Gastroesophageal sphincter (tissue), 4 donors: ENCODE data around the gene SLC2A11. TPM values are rescaled to one million over a fixed set of nuclear protein-coding genes. Genes with fewer than 3 reads are reported as not detected.
"Not testable (repeated sequence)": the region's sequence is repeated elsewhere in the genome, so short reads cannot be mapped to it uniquely, and the experiment has no call there.

Experiments used
- ATAC-seq: fragments of 150-250 bp; one replicate; pipeline ENCODE4 v1.9.1; 2016; ENCODE audit warnings: mild to moderate bottlenecking, moderate library complexity
- H3K27ac ChIP-seq, 4 donors: fragments of 200-600 bp; sonication (generic) in 3 of 4; 1 replicate in 3 of 4; 2 replicates in 1 of 4; pipeline ENCODE4 v1.5.1; 2016 to 2019
- H3K27me3 ChIP-seq: fragments of 200-600 bp; sonication (generic); one replicate; pipeline ENCODE4 v1.5.1; 2019
- H3K36me3 ChIP-seq, 2 donors: fragments of 200-600 bp; sonication (generic); one replicate each; pipeline ENCODE4 v1.5.1; 2019; ENCODE audit warnings: control low read depth in 1 of 2
- H3K4me1 ChIP-seq, 3 donors: fragments of 200-600 bp; sonication (generic); 1 replicate in 2 of 3; 2 replicates in 1 of 3; pipeline ENCODE4 v1.5.1; 2016 to 2019; ENCODE audit warnings: control low read depth in 2 of 3
- H3K4me3 ChIP-seq, 2 donors: fragments of 200-600 bp; sonication (generic); one replicate each; pipeline ENCODE4 v1.5.1; 2019; ENCODE audit warnings: mild to moderate bottlenecking in 1 of 2, moderate library complexity in 1 of 2
- H3K9me3 ChIP-seq, 3 donors: fragments of 200-600 bp; sonication (generic); one replicate each; pipeline ENCODE4 v1.5.1; 2017 to 2019; ENCODE audit warnings: control low read depth in 2 of 3
- CTCF ChIP-seq, 4 experiments: fragments of 200-600 bp in 2 of 4; fragments of 450-650 bp in 2 of 4; sonication (generic) in 1 of 4; IDR thresholded peaks; one replicate each; pipeline ENCODE4 v1.5.1; 2017 to 2019; ENCODE audit warnings: antibody characterized with exemption in 4 of 4, mild to moderate bottlenecking in 2 of 4, moderate library complexity in 2 of 4
- EP300 ChIP-seq: sonication (generic); formaldehyde crosslinking; IDR thresholded peaks from one replicate; pipeline ENCODE4 v1.6.1; 2017; ENCODE audit warnings: antibody characterized with exemption, mild to moderate bottlenecking
- POLR2A ChIP-seq, 2 donors: fragments of 450-650 bp; IDR thresholded peaks; one replicate each; pipeline ENCODE4 v1.6.1; 2017; ENCODE audit warnings: antibody characterized with exemption in 2 of 2, mild to moderate bottlenecking in 2 of 2, moderate library complexity in 1 of 2
- POLR2AphosphoS5 ChIP-seq: sonication (generic); formaldehyde crosslinking; IDR thresholded peaks from one replicate; pipeline ENCODE4 v1.6.1; 2017; ENCODE audit warnings: antibody characterized with exemption
- WGBS, 2 donors: methylation state at CpG; one replicate each; pipeline ENCODE4 v1.1.5; 2018; ENCODE audit warnings: low coverage in 1 of 2; 5-methylcytosine and 5-hydroxymethylcytosine counted together
- total RNA-seq, 4 donors: library from RNA; depleted of rRNA; stranded (reverse); fragments of >200 nt; gene quantifications; one replicate each; pipeline ENCODE4 v1.1.0, GENCODE V29; 2016

SLC2A11 gene
- total RNA-seq, 4 donors from 2014 or later = 7.3 to 39.8 (median 18.8) TPM

GRCh38 chr22:23901600-23901999 is 43.9 kb downstream of the SLC2A11 start:
- Histone ChIP-seq H3K27ac (no peak overlapping the region), H3K36me3 (peaks cover 0 to 14% of the 10 kb centered on the region in 2 donors), H3K4me1 (peaks cover 0 to 4% (median 0%) of the 10 kb centered on the region in 3 donors), H3K4me3 (no peak overlapping the region), H3K27me3 (no peaks in the 10 kb centered on the region), H3K9me3 (no peaks in the 10 kb centered on the region)
- TF ChIP-seq CTCF (IDR thresholded peaks at IDR 0.05) (no peak), POLR2A (IDR thresholded peaks at IDR 0.05) (no peak), EP300 (no peak), POLR2AphosphoS5 (no peak)
- 72 to 97% methylated on average over 4 of the region's 4 CpGs for WGBS, 2 donors
- no peak for ATAC-seq

DNA sequence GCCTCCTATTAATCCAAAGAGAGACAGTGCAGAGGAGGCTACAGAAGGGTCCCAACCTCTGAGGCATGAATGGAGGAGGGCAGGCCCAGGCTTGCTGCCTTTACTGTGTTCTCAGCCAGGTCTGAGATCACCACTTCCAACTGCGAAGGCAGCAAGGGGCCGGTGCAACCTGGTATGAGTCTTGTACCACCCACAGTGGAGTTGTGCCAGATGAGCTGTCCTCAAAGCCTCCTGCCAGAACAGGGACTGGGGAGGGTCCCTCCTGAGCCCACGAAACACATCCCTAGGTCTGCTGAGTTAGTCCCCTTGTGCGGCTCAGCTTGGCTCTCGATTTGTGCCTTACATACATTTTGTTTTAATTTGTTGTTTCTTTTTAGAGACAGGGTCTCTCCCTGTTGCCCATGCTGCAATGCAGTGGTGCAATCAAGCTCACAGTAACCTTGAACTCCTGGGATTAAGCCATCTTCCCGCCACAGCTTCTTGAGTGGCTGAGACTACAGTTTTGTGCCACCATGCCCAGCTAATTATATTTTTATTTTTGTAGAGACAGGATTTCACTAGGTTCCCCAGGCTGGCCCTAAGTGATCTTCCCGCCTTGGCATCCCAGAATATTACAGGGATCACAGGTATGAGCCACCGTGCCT is 45.8 kb downstream of the SLC2A11 start:
- no peak overlapping the region for H3K4me3 ChIP-seq
- no peaks in the 10 kb centered on the region for H3K4me1 ChIP-seq
- H3K9me3 ChIP-seq = no peaks in the 10 kb centered on the region
- ATAC-seq = no peak
- WGBS, 2 donors = 66 to 87% methylated on average over 3 to 4 of the region's 8 CpGs
- TF ChIP-seq POLR2AphosphoS5 (no peak), EP300 (no peak), CTCF (IDR thresholded peaks at IDR 0.05) (no peak), POLR2A (IDR thresholded peaks at IDR 0.05) (no peak)
- no peaks in the 10 kb centered on the region for H3K27me3 ChIP-seq
- H3K27ac ChIP-seq = no peak overlapping the region
- H3K36me3 ChIP-seq = no peaks in the 10 kb centered on the region

DNA sequence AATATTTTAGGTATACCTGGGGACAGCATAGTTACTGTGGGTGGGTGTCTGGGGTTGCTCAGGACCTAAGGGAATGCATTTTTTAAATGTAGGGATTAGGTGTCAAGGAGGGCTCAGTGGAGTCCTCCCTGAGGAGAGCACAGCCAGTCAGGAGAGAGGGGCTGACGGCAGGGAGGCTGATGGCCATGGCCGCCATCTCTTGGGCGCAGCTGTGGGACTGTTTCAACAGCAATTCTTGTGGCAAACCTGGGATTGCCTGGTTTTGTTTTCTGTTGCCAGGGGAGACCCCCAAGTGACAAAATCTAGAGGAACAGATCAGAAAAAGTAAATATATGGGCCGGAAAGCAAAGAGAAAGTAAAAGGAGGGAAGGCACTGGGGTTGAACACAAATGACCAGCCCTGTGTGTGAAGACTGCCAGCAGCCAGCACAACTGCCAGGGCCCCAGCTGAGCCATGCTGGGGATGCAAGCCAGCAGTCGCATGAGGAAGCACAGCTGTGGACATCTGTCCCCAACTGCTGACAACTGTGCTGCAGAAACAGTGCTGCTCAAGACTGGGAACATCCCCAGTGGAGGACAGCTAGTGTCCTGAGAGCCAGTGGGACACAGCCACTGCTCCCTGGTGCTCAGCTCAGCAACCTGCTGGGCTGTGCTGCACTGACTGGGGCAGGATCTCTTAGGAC is 47.0 kb downstream of the SLC2A11 start:
- no peaks in the 10 kb centered on the region for H3K9me3 ChIP-seq
- H3K4me1 ChIP-seq = peaks cover 0 to 10% (median 0%) of the 10 kb centered on the region in 3 donors
- no peak for TF ChIP-seq EP300
- TF ChIP-seq POLR2AphosphoS5 = no peak
- H3K36me3 ChIP-seq = no peaks in the 10 kb centered on the region
- no peaks in the 10 kb centered on the region for H3K27me3 ChIP-seq
- WGBS, 2 donors = 70 to 80% methylated on average over 4 of the region's 5 CpGs
- H3K4me3 ChIP-seq = no peak overlapping the region
- ATAC-seq = no peak
- no peak overlapping the region for H3K27ac ChIP-seq

DNA sequence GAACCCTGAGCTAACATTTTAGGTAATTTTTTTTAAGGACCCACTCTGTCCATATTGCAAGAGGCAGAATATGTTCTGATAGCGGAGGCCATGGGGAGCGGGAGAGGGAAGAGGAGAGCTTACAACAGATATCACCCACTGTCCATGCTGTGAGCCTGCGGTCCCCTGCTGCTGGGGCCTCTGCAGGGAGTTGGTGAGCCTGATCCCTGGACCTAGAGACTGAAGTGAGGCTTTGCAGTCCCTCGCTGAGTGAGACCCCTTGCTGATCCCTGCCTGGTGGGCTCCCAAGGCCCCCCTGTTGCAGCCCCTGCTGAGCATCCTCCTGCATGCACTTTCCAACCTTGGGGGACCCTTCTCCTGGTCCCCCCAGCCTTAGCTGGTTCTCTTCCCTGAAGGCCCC is 49.0 kb downstream of the SLC2A11 start:
- no peak for ATAC-seq
- Histone ChIP-seq H3K27me3 (no peaks in the 10 kb centered on the region), H3K9me3 (no peaks in the 10 kb centered on the region), H3K36me3 (no peaks in the 10 kb centered on the region), H3K4me1 (peaks cover 0 to 11% (median 0%) of the 10 kb centered on the region in 3 donors), H3K27ac (no peak overlapping the region), H3K4me3 (no peak overlapping the region)
- TF ChIP-seq EP300 (no peak), POLR2AphosphoS5 (no peak), CTCF (IDR thresholded peaks at IDR 0.05) (no peak), POLR2A (IDR thresholded peaks at IDR 0.05) (no peak)
- WGBS, 2 donors = 82% methylated on average over 2 of the region's 4 CpGs; no CpG with 5 or more reads in 1 of the 2 donors

DNA sequence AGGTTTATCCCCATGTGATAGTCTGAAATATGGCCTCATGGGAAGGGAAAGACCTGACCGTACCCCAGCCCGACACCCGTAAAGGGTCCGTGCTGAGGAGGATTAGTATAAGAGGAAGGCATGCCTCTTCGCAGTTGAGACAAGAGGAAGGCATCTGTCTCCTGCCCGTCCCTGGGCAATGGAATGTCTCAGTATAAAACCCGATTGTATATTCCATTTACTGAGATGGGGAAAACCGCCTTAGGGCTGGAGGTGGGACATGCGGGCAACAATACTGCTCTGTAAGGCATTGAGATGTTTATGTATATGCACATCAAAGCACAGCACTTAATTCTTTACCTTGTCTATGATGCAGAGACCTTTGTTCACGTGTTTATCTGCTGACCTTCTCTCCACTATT is 49.7 kb downstream of the SLC2A11 start:
- H3K4me3 ChIP-seq, ATAC-seq, H3K27ac ChIP-seq, H3K27me3 ChIP-seq, H3K9me3 ChIP-seq, H3K36me3 ChIP-seq: not testable (repeated sequence)
- H3K4me1 ChIP-seq = peaks cover 0 to 11% (median 0%) of the 10 kb centered on the region in 3 donors
- 78 to 100% methylated on average over 2 to 5 of the region's 10 CpGs for WGBS, 2 donors
